Urinary bladder (tissue), 4 donors: ENCODE results near the gene TGM2. TPM values are rescaled to one million over a fixed set of nuclear protein-coding genes. Genes with fewer than 3 reads are reported as not detected.

Source experiments
- DNase-seq: peaks from one replicate; pipeline ENCODE4 v3.0.0-alpha.2; 2015; ENCODE audit errors: extremely low spot score
- H3K27ac ChIP-seq: one replicate; pipeline ENCODE4 v1.5.1; 2013; ENCODE audit warnings: low read depth, mild to moderate bottlenecking, moderate library complexity
- H3K36me3 ChIP-seq: one replicate; pipeline ENCODE4 v1.6.1; 2013; ENCODE audit warnings: mild to moderate bottlenecking, moderate library complexity; ENCODE audit not compliant: insufficient read depth
- H3K4me1 ChIP-seq: one replicate; pipeline ENCODE4 v1.6.1; 2013; ENCODE audit warnings: mild to moderate bottlenecking, moderate library complexity; ENCODE audit not compliant: insufficient read depth
- H3K4me3 ChIP-seq: one replicate; pipeline ENCODE4 v1.5.1; 2013; ENCODE audit warnings: low read depth, low read length
- WGBS: extraction: QIAGEN DNeasy Blood & Tissue Kit; methylation state at CpG from one replicate; pipeline ENCODE4 v1.1.7; 2013; 5-methylcytosine and 5-hydroxymethylcytosine counted together
- polyA plus RNA-seq: library from polyadenylated mRNA; stranded (reverse); fragments of 200-250 nt; gene quantifications from one replicate; pipeline ENCODE4 v1.2.3, GENCODE V29; 2013
- total RNA-seq: library from RNA; depleted of rRNA; stranded (reverse); fragments of >200 nt; gene quantifications from one replicate; pipeline ENCODE4 v1.2.3, GENCODE V29; 2014
- donor health status: healthy with polysubstance abuse.
- donor health status: healthy.

The TGM2 gene
- total and polyA plus RNA-seq, 2 donors: 75.7 to 360 TPM

GRCh38 chr20:38145729-38146075, 19.4 kb downstream of the TGM2 start:
- H3K27ac ChIP-seq: no peak overlapping the region
- no peak for DNase-seq
- H3K36me3 ChIP-seq: peaks cover 1% of the 10 kb centered on the region
- H3K4me1 ChIP-seq: no peaks in the 10 kb centered on the region
- no peak overlapping the region for H3K4me3 ChIP-seq
- 94% methylated on average over 4 of the region's 4 CpGs for WGBS

- Histone ChIP-seq H3K27ac (no peak overlapping the region), H3K4me1 (no peaks in the 10 kb centered on the region), H3K36me3 (peaks cover 1% of the 10 kb centered on the region), H3K4me3 (no peak overlapping the region)
- DNase-seq: no peak
- WGBS: 69% methylated on average over 9 of the region's 9 CpGs
Observed at GRCh38 chr20:38144974-38145728, 19.9 kb downstream of the TGM2 start.

GRCh38 chr20:38144598-38144973, 20.5 kb downstream of the TGM2 start:
- WGBS: 56% methylated on average over 5 of the region's 5 CpGs
- H3K4me3 ChIP-seq: no peak overlapping the region
- no peak overlapping the region for H3K27ac ChIP-seq
- DNase-seq: no peak
- peaks cover 1% of the 10 kb centered on the region for H3K36me3 ChIP-seq
- no peaks in the 10 kb centered on the region for H3K4me1 ChIP-seq

DNA sequence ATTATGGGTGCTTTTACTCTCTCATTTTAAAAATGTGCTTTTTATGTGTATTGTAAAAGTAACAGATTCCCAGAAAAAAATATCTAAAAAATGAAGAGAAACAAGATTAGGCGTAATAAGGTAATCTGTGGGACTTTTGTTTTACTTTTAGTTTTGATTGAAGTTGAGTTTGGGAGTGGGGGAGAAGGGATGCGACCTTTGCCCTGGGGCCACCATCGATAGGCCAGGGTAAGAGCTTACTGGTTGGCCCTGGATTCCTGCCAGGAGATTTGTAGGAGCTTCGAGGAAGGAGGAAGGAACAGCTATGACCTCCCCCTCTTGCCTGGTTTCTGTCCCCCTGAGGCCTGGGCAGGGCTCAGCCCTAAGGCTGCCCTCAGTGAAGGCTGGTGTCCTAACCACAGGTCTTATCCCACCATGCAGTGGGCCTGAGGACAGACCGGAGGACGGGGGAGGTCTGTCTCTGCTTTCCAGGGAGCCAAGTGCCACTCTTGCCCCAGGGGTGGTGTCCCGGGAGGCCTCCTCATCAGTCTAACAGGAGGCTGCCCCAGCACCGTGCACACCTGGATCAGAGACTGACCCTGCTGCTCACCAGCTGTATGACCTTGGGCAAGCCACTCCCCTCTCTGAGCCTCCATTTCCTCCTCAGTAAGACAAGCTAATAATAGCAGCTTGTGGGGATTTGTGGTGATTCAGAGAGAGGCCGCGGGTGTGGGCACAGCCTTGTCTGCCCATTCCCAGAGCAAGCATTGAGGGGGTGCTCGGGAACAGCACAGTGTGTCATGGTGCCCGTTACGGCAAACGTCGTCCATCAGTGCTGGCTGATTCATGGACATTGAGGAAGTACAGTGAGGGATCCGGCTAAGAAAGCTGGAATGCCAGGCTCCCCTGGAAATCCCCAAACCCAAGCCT, 21.2 kb downstream of the TGM2 start:
- DNase-seq: no peak
- Histone ChIP-seq H3K4me1 (no peaks in the 10 kb centered on the region), H3K27ac (peak overlapping the region; percentile 32), H3K36me3 (peaks cover 1% of the 10 kb centered on the region), H3K4me3 (no peak overlapping the region)
- 44% methylated on average over 16 of the region's 16 CpGs for WGBS

GRCh38 chr20:38143238-38143645, 21.8 kb downstream of the TGM2 start:
- no peak for DNase-seq
- H3K4me1 ChIP-seq: no peaks in the 10 kb centered on the region
- no peak overlapping the region for H3K4me3 ChIP-seq
- H3K36me3 ChIP-seq: peaks cover 1% of the 10 kb centered on the region
- H3K27ac ChIP-seq: no peak overlapping the region
- WGBS: 75% methylated on average over 10 of the region's 10 CpGs

DNA sequence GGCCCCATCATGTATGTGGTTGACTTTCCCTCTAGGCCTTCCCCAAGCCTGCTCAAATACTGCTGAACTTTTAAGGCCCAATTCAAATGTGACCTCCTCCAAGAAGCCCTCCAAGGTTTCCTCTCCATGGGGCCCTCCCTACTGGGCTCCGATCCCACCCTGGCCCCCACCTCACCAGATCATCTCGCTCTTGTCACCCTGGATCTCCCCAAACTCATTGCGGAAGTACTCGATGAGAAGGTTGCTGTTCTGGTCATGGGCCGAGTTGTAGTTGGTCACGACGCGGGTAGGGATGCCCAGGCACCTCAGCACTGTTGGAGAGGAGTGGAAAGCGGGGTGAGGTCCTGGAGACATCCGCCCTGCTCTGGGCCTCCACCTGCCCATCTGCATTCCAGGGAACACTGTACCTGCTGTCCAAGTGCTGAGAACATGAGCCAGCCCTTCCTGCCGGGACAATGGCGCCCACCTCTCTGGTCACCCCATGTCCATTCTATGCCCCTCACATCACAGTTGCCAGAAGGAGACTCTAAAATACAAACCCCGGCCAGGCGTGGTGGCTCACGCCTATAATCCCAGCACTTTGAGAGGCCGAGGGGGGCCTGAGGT, 23.1 kb downstream of the TGM2 start:
- DNase-seq: no peak
- WGBS: 98% methylated on average over 16 of the region's 16 CpGs
- H3K36me3 ChIP-seq: no peaks in the 10 kb centered on the region

DNA sequence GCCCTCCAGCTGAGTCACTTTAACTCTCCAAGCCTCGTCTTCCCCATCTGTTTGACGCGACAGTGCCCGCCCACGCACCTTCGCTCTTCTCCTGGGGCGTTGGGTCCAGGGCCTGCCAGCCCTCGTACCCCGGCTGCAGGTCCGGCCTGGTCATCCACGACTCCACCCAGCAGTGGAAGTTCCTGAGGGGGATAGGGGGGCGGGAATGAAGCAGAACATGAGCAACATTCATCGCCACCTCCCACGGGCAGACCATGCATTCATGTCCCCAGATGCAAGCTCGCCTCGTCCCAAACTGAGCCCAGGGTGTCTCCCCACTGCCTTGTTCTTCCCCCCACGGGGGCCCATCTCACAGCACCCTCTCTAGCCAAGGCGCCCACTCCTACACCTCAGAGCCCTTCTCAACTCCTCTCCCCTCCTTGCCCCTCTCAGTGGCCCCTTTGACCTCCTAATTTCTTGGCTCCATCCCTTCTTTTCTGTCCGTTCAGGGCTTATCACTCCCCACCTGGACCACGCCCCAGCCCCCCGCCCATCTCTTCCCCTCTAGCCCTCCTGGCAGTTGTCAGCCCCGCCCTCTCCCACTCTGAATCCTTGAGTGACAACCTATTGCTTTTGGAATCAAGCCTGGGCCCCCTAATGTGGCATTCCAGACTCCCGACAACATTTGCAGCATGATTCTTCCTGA, 23.7 kb downstream of the TGM2 start:
- no peaks in the 10 kb centered on the region for H3K4me1 ChIP-seq
- DNase-seq: no peak
- no peak overlapping the region for H3K27ac ChIP-seq
- no peaks in the 10 kb centered on the region for H3K36me3 ChIP-seq
- no peak overlapping the region for H3K4me3 ChIP-seq
- 84% methylated on average over 23 of the region's 23 CpGs for WGBS

More for the DNA sequence above, 23.1 kb downstream of the TGM2 start:
- Histone ChIP-seq H3K4me3 (no peak overlapping the region), H3K4me1 (no peaks in the 10 kb centered on the region), H3K27ac (no peak overlapping the region)

GRCh38 chr20:38139977-38140753, 24.9 kb downstream of the TGM2 start:
- no peak overlapping the region for H3K27ac ChIP-seq
- 52% methylated on average over 12 of the region's 12 CpGs for WGBS
- DNase-seq: no peak
- no peaks in the 10 kb centered on the region for H3K4me1 ChIP-seq
- no peak overlapping the region for H3K4me3 ChIP-seq
- no peaks in the 10 kb centered on the region for H3K36me3 ChIP-seq

- WGBS: 89% methylated on average over 25 of the region's 25 CpGs
- no peaks in the 10 kb centered on the region for H3K36me3 ChIP-seq
- no peak overlapping the region for H3K4me3 ChIP-seq
- no peaks in the 10 kb centered on the region for H3K4me1 ChIP-seq
- DNase-seq: no peak
- H3K27ac ChIP-seq: no peak overlapping the region
Observed at GRCh38 chr20:38139156-38139912, 25.7 kb downstream of the TGM2 start.

DNA sequence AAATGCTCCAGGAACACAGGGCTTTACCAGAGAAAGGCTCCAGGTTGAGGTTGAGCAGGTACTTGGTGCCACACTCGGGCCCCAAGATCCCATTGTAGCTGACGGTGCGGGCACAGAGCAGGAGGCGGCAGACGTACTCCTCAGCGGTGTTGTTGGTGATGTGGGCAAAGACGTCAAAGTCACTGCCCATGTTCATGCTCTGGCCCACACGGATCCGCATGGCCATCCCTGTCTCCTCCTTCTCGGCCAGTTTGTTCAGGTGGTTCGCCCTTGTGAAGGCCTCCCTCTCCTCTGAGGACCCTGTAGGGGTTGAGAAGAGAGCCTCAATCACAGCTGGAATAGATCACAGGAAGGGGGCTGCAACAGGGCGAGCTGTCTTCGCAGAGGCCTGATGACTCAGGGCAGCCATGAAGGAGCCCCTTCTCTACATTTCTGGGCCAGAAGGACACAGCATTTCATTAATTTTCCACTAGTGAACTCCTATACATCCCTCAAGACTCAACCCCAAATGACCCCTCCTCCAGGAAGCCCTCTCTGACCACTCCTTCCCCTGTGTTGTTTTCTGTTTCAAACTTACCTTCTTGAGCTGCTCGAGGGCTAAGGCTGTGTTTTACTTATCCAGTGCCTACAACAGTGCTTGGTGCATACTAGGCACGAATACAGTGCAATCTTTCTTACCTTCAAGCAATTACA, 26.8 kb downstream of the TGM2 start:
- Histone ChIP-seq H3K4me3 (no peak overlapping the region), H3K27ac (no peak overlapping the region), H3K4me1 (no peaks in the 10 kb centered on the region), H3K36me3 (no peaks in the 10 kb centered on the region)
- 96% methylated on average over 15 of the region's 15 CpGs for WGBS
- no peak for DNase-seq

DNA sequence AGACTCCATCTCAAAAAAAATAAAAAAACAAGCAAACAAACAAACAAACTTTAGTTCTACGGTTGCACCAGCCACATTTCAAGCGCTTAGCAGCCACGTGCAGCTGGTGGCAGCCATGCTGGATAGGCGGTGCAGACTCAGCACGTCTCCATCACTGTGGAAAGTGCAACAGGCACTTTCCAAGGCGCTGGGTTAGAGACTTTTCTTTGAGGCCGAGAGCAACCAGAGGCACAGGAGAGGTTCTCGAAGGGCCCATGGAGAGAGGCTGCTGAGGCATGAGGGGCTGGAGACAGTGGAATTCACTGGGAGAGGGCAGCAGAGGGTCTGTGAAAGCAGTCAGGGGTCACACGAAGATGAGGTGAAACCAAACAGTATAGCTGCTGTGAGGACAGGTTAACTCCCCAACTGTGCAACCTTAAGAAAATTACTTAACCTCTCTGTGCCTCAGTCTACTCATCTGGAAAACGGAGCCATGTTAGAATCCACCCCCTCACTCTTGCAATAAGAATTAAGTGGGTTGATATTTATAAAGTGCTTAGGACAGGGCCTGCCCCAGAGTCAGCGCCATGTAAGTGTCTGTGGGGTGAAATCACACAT, 27.5 kb downstream of the TGM2 start:
- 94% methylated on average over 11 of the region's 11 CpGs for WGBS
- Histone ChIP-seq H3K27ac (no peak overlapping the region), H3K4me3 (no peak overlapping the region), H3K4me1 (no peaks in the 10 kb centered on the region), H3K36me3 (no peaks in the 10 kb centered on the region)
- no peak for DNase-seq
